K562 (cell line): ENCODE measurements around the gene DCUN1D1. TPM values are rescaled to one million over a fixed set of nuclear protein-coding genes. Genes with fewer than 3 reads are reported as not detected.

Experiments
- BRF1 ChIP-seq: IDR thresholded peaks from 3 replicates; pipeline ENCODE4 v1.6.1; 2011; ENCODE audit warnings: borderline replicate concordance, mild to moderate bottlenecking; ENCODE audit not compliant: insufficient read length; ENCODE audit errors: extremely low read depth
- CHD2 ChIP-seq: IDR thresholded peaks from 2 replicates; pipeline ENCODE4 v1.6.1; 2011; ENCODE audit warnings: low read depth, low read length
- MIER1 ChIP-seq: fragments of 450-650 bp; IDR thresholded peaks from 2 replicates; pipeline ENCODE4 v1.6.1; 2016; ENCODE audit warnings: antibody characterized with exemption, mild to moderate bottlenecking, low read depth
- NFE2 ChIP-seq: IDR thresholded peaks from 2 replicates; pipeline ENCODE4 v1.6.1; 2014; ENCODE audit warnings: antibody characterized with exemption, low read depth
- TEAD2 ChIP-seq: fragments of 450-650 bp; IDR thresholded peaks from 2 replicates; pipeline ENCODE4 v1.6.1; 2016; ENCODE audit warnings: missing genetic modification characterization, control low read depth, missing compliant biosample characterization
- XRCC5 ChIP-seq: fragments of 200-400 bp; formaldehyde crosslinking; IDR thresholded peaks from 2 replicates; pipeline ENCODE4 v1.6.1; 2017; ENCODE audit warnings: low read depth, mild to moderate bottlenecking, low read length
- ZNF76 ChIP-seq: fragments of 250-450 bp; sonication (Bioruptor Pico); IDR thresholded peaks from 2 replicates; pipeline ENCODE4 v1.4.0; 2020; ENCODE audit warnings: mild to moderate bottlenecking, moderate library complexity, borderline replicate concordance
- ZNF778 ChIP-seq: fragments of 450-650 bp; formaldehyde crosslinking; IDR thresholded peaks from 2 replicates; pipeline ENCODE4 v1.4.0; 2020; ENCODE audit warnings: mild to moderate bottlenecking, moderate library complexity
- polyA plus RNA-seq, 8 experiments: library from polyadenylated mRNA; depleted of rRNA in 4 of 8; stranded (reverse) in 5 of 8; unstranded in 3 of 8; fragments of >200 nt; fragmentation: Nextera tagmentation in 2 of 8; fragmentation: Illumina TruSeq in 1 of 8; extraction: Ambion mirVana in 2 of 8; extraction: Trizol in 1 of 8; gene quantifications; 2 replicates each; pipeline versions ENCODE4 v1.2.1 to v1.2.3, GENCODE V29; 2011 to 2014; ENCODE audit warnings: inconsistent platforms in 1 of 8, missing spikeins in 1 of 8
- total RNA-seq, 7 experiments: library from RNA; depleted of rRNA in 6 of 7; stranded (reverse); fragments of >200 nt in 6 of 7; fragmentation: Illumina TruSeq in 2 of 7; extraction: Trizol in 2 of 7; gene quantifications; 2 replicates each; pipeline versions ENCODE4 v1.2.1 to v1.2.3, GENCODE V29; 2011 to 2021; ENCODE audit warnings: low replicate concordance in 1 of 7
- TF ChIP-seq, protein P1 (sequence below): fragments of 250-450 bp; sonication (Bioruptor Pico); IDR thresholded peaks from 2 replicates; pipeline ENCODE4 v1.4.0; 2020; ENCODE audit warnings: mild to moderate bottlenecking, moderate library complexity
- TF ChIP-seq, protein P2 (sequence below): sonication (generic); formaldehyde crosslinking; IDR thresholded peaks from 2 replicates; pipeline ENCODE4 v1.9.0; 2022; ENCODE audit warnings: mild to moderate bottlenecking, missing genetic modification reagents
- TF ChIP-seq, protein P3 (sequence below): sonication (generic); formaldehyde crosslinking; IDR thresholded peaks from 2 replicates; pipeline ENCODE4 v1.8.1; 2023; ENCODE audit warnings: mild to moderate bottlenecking, missing genetic modification reagents
- TF ChIP-seq, protein P4 (sequence below): fragments of 250-450 bp; sonication (Bioruptor Pico); IDR thresholded peaks from 2 replicates; pipeline ENCODE4 v1.5.0; 2020; ENCODE audit warnings: mild to moderate bottlenecking
- TF ChIP-seq, protein P5 (sequence below), 2 experiments: fragments of 200-800 bp in 1 of 2; sonication (Bioruptor generic) in 1 of 2; sonication (generic) in 1 of 2; formaldehyde crosslinking in 1 of 2; IDR thresholded peaks in 1 of 2; conservative IDR thresholded peaks in 1 of 2; 2 replicates each; pipeline versions ENCODE4 v1.5.0 to v1.6.1; 2016 to 2020; ENCODE audit warnings: missing compliant biosample characterization in 1 of 2, missing genetic modification characterization in 1 of 2, missing genetic modification reagents in 1 of 2
- TF ChIP-seq, protein P6 (sequence below): fragments of 450-650 bp; conservative IDR thresholded peaks from 2 replicates; pipeline ENCODE4 v1.6.1; 2016; ENCODE audit warnings: missing genetic modification characterization, low read depth, mild to moderate bottlenecking, control low read depth, missing compliant biosample characterization
- TF ChIP-seq, protein P7 (sequence below): fragments of 200-800 bp; sonication (Bioruptor generic); IDR thresholded peaks from 2 replicates; pipeline ENCODE4 v1.6.1; 2017; ENCODE audit warnings: missing genetic modification characterization, missing compliant biosample characterization

DCUN1D1 gene
- total and polyA plus RNA-seq, 9 of the 15 experiments (the other 6 are each of a cell fraction or from before 2014, with no cell fraction given), result 11.4 to 46.8 (median 28.2) TPM

DNA sequence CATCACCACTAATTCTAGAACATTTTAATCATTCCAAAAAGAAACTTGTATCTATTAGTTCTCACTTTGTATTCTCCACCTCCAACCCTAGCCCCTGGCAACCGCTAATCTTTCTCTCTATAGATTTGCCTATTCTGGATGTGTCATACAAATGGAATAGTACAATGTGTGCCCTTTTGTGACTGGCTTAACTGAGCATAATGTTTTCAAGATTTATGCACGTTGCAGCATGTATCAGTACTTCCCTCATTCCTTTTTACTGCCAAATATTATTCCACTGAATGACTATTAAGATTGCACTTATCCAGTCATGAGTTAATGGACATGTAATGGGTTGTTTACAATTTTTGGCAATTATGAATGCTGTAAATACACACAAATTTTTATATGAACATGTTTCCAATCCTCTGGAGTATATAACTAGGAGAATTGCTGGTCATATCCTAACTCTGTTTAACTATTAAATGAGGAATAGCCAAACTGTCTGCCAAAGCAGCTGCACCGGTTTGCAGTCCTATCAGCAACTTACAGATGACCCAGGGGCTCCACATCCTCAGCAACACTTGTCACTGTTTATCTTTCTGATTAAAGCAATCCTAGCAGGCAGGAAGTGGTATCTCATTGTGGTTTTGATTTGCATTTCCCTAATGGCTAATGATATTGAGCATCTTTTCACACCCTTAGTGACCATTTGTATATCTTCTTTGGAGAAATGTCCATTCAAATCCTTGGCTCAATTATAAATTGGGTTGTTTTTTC, 42.9 kb downstream of the DCUN1D1 start (continued):
- TF ChIP-seq, protein P1, sequence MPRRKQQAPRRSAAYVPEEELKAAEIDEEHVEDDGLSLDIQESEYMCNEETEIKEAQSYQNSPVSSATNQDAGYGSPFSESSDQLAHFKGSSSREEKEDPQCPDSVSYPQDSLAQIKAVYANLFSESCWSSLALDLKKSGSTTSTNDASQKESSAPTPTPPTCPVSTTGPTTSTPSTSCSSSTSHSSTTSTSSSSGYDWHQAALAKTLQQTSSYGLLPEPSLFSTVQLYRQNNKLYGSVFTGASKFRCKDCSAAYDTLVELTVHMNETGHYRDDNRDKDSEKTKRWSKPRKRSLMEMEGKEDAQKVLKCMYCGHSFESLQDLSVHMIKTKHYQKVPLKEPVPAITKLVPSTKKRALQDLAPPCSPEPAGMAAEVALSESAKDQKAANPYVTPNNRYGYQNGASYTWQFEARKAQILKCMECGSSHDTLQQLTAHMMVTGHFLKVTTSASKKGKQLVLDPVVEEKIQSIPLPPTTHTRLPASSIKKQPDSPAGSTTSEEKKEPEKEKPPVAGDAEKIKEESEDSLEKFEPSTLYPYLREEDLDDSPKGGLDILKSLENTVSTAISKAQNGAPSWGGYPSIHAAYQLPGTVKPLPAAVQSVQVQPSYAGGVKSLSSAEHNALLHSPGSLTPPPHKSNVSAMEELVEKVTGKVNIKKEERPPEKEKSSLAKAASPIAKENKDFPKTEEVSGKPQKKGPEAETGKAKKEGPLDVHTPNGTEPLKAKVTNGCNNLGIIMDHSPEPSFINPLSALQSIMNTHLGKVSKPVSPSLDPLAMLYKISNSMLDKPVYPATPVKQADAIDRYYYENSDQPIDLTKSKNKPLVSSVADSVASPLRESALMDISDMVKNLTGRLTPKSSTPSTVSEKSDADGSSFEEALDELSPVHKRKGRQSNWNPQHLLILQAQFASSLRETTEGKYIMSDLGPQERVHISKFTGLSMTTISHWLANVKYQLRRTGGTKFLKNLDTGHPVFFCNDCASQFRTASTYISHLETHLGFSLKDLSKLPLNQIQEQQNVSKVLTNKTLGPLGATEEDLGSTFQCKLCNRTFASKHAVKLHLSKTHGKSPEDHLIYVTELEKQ (CRISPR knock-in tag), result no peak
- TF ChIP-seq NFE2 (peak; percentile 80), BRF1 (no peak), MIER1 (no peak), TEAD2 (tag) (no peak), XRCC5 (no peak), ZNF778 (CRISPR knock-in tag) (no peak), ZNF76 (CRISPR knock-in tag) (no peak), CHD2 (no peak)
- TF ChIP-seq, protein P2, sequence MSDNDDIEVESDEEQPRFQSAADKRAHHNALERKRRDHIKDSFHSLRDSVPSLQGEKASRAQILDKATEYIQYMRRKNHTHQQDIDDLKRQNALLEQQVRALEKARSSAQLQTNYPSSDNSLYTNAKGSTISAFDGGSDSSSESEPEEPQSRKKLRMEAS (CRISPR knock-in tag), result no peak
- TF ChIP-seq, protein P3, sequence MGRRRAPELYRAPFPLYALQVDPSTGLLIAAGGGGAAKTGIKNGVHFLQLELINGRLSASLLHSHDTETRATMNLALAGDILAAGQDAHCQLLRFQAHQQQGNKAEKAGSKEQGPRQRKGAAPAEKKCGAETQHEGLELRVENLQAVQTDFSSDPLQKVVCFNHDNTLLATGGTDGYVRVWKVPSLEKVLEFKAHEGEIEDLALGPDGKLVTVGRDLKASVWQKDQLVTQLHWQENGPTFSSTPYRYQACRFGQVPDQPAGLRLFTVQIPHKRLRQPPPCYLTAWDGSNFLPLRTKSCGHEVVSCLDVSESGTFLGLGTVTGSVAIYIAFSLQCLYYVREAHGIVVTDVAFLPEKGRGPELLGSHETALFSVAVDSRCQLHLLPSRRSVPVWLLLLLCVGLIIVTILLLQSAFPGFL (CRISPR knock-in tag), result no peak
- TF ChIP-seq, protein P4, sequence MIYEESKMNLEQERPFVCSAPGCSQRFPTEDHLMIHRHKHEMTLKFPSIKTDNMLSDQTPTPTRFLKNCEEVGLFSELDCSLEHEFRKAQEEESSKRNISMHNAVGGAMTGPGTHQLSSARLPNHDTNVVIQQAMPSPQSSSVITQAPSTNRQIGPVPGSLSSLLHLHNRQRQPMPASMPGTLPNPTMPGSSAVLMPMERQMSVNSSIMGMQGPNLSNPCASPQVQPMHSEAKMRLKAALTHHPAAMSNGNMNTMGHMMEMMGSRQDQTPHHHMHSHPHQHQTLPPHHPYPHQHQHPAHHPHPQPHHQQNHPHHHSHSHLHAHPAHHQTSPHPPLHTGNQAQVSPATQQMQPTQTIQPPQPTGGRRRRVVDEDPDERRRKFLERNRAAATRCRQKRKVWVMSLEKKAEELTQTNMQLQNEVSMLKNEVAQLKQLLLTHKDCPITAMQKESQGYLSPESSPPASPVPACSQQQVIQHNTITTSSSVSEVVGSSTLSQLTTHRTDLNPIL (CRISPR knock-in tag), result no peak
- TF ChIP-seq, protein P5, sequence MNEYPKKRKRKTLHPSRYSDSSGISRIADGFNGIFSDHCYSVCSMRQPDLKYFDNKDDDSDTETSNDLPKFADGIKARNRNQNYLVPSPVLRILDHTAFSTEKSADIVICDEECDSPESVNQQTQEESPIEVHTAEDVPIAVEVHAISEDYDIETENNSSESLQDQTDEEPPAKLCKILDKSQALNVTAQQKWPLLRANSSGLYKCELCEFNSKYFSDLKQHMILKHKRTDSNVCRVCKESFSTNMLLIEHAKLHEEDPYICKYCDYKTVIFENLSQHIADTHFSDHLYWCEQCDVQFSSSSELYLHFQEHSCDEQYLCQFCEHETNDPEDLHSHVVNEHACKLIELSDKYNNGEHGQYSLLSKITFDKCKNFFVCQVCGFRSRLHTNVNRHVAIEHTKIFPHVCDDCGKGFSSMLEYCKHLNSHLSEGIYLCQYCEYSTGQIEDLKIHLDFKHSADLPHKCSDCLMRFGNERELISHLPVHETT (CRISPR knock-in tag; conservative IDR thresholded peaks at IDR 0.05 in 1 of 2, IDR thresholded peaks at IDR 0.05 in 1 of 2), result peak in 1 of 2 experiments; percentile 77; a peak in 2 of 4 replicates
- TF ChIP-seq, protein P6, sequence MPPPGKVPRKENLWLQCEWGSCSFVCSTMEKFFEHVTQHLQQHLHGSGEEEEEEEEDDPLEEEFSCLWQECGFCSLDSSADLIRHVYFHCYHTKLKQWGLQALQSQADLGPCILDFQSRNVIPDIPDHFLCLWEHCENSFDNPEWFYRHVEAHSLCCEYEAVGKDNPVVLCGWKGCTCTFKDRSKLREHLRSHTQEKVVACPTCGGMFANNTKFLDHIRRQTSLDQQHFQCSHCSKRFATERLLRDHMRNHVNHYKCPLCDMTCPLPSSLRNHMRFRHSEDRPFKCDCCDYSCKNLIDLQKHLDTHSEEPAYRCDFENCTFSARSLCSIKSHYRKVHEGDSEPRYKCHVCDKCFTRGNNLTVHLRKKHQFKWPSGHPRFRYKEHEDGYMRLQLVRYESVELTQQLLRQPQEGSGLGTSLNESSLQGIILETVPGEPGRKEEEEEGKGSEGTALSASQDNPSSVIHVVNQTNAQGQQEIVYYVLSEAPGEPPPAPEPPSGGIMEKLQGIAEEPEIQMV (tag), result no peak
- TF ChIP-seq, protein P7, sequence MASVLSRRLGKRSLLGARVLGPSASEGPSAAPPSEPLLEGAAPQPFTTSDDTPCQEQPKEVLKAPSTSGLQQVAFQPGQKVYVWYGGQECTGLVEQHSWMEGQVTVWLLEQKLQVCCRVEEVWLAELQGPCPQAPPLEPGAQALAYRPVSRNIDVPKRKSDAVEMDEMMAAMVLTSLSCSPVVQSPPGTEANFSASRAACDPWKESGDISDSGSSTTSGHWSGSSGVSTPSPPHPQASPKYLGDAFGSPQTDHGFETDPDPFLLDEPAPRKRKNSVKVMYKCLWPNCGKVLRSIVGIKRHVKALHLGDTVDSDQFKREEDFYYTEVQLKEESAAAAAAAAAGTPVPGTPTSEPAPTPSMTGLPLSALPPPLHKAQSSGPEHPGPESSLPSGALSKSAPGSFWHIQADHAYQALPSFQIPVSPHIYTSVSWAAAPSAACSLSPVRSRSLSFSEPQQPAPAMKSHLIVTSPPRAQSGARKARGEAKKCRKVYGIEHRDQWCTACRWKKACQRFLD (CRISPR knock-in tag), result peak; percentile 73; the same call in 1 of the 2 replicates
